Cardiac muscle cell (in vitro differentiated cells and primary cell): ENCODE measurements around the gene CCDC24. TPM values are rescaled to one million over a fixed set of nuclear protein-coding genes. Genes with fewer than 3 reads are reported as not detected.

ENCODE experiments used
- DNase-seq, 2 donors: peaks; one replicate each; pipeline versions ENCODE4 v3.0.0 to v3.0.0-alpha.2; 2010 to 2017; ENCODE audit warnings: low read depth in 1 of 2, low spot score in 1 of 2
- H3K27ac ChIP-seq: fragments of 200-600 bp; sonication (generic); 2 replicates; pipeline ENCODE4 v1.5.1; 2016
- H3K27me3 ChIP-seq: fragments of 200-600 bp; sonication (generic); 2 replicates; pipeline ENCODE4 v1.6.0; 2016; ENCODE audit warnings: control low read depth
- H3K36me3 ChIP-seq: fragments of 200-600 bp; sonication (generic); 2 replicates; pipeline ENCODE4 v1.5.1; 2016; ENCODE audit warnings: control low read depth
- H3K4me1 ChIP-seq: fragments of 200-600 bp; sonication (generic); 2 replicates; pipeline ENCODE4 v1.8.1; 2017; ENCODE audit warnings: low read depth, mild to moderate bottlenecking, mixed run types
- H3K4me3 ChIP-seq: fragments of 200-600 bp; sonication (generic); 2 replicates; pipeline ENCODE4 v1.5.1; 2016; ENCODE audit warnings: mild to moderate bottlenecking
- H3K9me3 ChIP-seq: fragments of 200-600 bp; sonication (generic); 2 replicates; pipeline ENCODE4 v1.5.1; 2017; ENCODE audit warnings: low read depth, mild to moderate bottlenecking, control low read depth
- CTCF ChIP-seq: IDR thresholded peaks from 2 replicates; pipeline ENCODE4 v1.5.1; 2012; ENCODE audit warnings: low read depth, mild to moderate bottlenecking, low read length
- polyA plus RNA-seq: library from polyadenylated mRNA; unstranded; fragments of >200 nt; fragmentation: Nextera tagmentation; extraction: Ambion mirVana; gene quantifications from 2 replicates; pipeline ENCODE4 v1.2.1, GENCODE V29; 2016
- total RNA-seq: library from RNA; depleted of rRNA; stranded (reverse); fragments of >200 nt; gene quantifications from 2 replicates; pipeline ENCODE4 v1.2.3, GENCODE V29; 2016

Gene CCDC24
- total and polyA plus RNA-seq, 2 experiments from 2014 or later: 20.8 to 29.7 TPM

GRCh38 chr1:43997295-43997999 is 6.0 kb downstream of the CCDC24 start:
- DNase-seq: no peak
- H3K4me3 ChIP-seq: no peak overlapping the region
- H3K9me3 ChIP-seq: no peaks in the 10 kb centered on the region
- no peaks in the 10 kb centered on the region for H3K27me3 ChIP-seq
- TF ChIP-seq CTCF: no peak
- no peaks in the 10 kb centered on the region for H3K36me3 ChIP-seq
- H3K4me1 ChIP-seq: no peaks in the 10 kb centered on the region
- no peak overlapping the region for H3K27ac ChIP-seq

- H3K4me1 ChIP-seq: no peaks in the 10 kb centered on the region
- no peak overlapping the region for H3K27ac ChIP-seq
- no peak for TF ChIP-seq CTCF
- no peak overlapping the region for H3K4me3 ChIP-seq
- no peaks in the 10 kb centered on the region for H3K27me3 ChIP-seq
- DNase-seq: no peak
- H3K9me3 ChIP-seq: no peaks in the 10 kb centered on the region
- H3K36me3 ChIP-seq: no peaks in the 10 kb centered on the region
Measured at GRCh38 chr1:43998000-43998378, 6.6 kb downstream of the CCDC24 start.

- no peak for DNase-seq
- no peak for TF ChIP-seq CTCF
- H3K4me3 ChIP-seq: no peak overlapping the region
- no peaks in the 10 kb centered on the region for H3K36me3 ChIP-seq
- no peak overlapping the region for H3K27ac ChIP-seq
- H3K9me3 ChIP-seq: no peaks in the 10 kb centered on the region
- no peaks in the 10 kb centered on the region for H3K4me1 ChIP-seq
- no peaks in the 10 kb centered on the region for H3K27me3 ChIP-seq
Measured at GRCh38 chr1:43999455-43999854, 8.1 kb downstream of the CCDC24 start.

DNA sequence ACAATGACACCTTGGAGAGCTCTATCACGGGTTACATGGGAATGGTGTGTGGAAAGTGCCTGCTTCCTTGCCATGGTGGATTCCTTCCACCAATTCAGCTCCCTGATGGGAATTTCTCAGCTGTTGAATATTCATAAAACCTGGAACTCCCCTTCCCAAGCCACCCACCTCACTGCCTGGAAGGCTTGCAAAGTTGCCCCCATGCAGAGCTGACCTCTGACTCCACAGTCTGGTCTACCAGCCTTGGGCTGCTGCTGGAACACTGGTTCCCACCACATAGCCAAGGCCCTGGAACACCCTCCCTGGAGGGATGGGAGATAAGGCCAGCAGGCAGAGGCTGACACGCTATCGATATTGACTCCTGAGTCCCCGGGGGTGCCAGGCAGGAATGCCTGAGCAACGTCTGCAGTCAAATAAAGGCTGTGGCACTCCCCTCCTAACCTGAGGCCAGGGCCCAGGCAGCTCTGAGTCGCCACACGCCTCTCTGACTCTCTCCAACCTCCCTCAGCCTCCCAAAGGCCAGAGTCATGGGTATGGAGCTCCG is 8.8 kb downstream of the CCDC24 start:
- no peak overlapping the region for H3K27ac ChIP-seq
- H3K4me3 ChIP-seq: no peak overlapping the region
- no peaks in the 10 kb centered on the region for H3K27me3 ChIP-seq
- no peak for DNase-seq
- H3K36me3 ChIP-seq: no peaks in the 10 kb centered on the region
- no peak for TF ChIP-seq CTCF
- H3K9me3 ChIP-seq: no peaks in the 10 kb centered on the region
- no peaks in the 10 kb centered on the region for H3K4me1 ChIP-seq

GRCh38 chr1:44002165-44002564 is 10.8 kb downstream of the CCDC24 start:
- no peaks in the 10 kb centered on the region for H3K4me1 ChIP-seq
- no peaks in the 10 kb centered on the region for H3K27me3 ChIP-seq
- no peak for TF ChIP-seq CTCF
- no peaks in the 10 kb centered on the region for H3K9me3 ChIP-seq
- H3K36me3 ChIP-seq: no peaks in the 10 kb centered on the region
- no peak overlapping the region for H3K4me3 ChIP-seq
- H3K27ac ChIP-seq: no peak overlapping the region
- no peak for DNase-seq
